SK-N-SH (cell line): Measurements from ENCODE around the gene PTMS. TPM values are rescaled to one million over a fixed set of nuclear protein-coding genes. Genes with fewer than 3 reads are reported as not detected.

ENCODE experiments used
- CTCF ChIA-PET: fragments of 300-600, 350-600 bp; formaldehyde crosslinking; extraction: SDS; loops from one replicate; lab custom pipeline; 2021; lab: Yijun Ruan, JAX
- POLR2A ChIA-PET: fragments of 350-600 bp; sonication (Branson Sonifier 250); formaldehyde crosslinking; extraction: SDS; loops from one replicate; lab custom pipeline; 2020; ENCODE audit warnings: antibody characterized with exemption, inconsistent platforms; lab: Yijun Ruan, JAX
- DNase-seq: peaks from one replicate; pipeline ENCODE4 v3.0.0; 2012
- H2AFZ ChIP-seq: fragments of 200-600 bp; sonication (generic); 2 replicates; pipeline ENCODE4 v1.8.1; 2016; ENCODE audit warnings: antibody characterized with exemption, mild to moderate bottlenecking, low read depth
- H3F3A ChIP-seq: fragments of 200-600 bp; sonication (generic); replicated peaks from 2 replicates; pipeline ENCODE3; 2016; ENCODE audit warnings: antibody characterized with exemption, mild to moderate bottlenecking; ENCODE audit not compliant: insufficient read depth
- H3K27ac ChIP-seq, 2 experiments: fragments of 200-500 bp in 1 of 2; fragments of 200-600 bp in 1 of 2; sonication (Bioruptor generic) in 1 of 2; sonication (generic), shearing (Covaris generic) in 1 of 2; 2 replicates each; pipeline versions ENCODE4 v1.5.1 to v1.6.1; 2014 to 2016; ENCODE audit warnings: low read depth in 2 of 2, inconsistent platforms in 1 of 2, low read length in 1 of 2, mild to moderate bottlenecking in 1 of 2, mixed read lengths in 1 of 2
- H3K27me3 ChIP-seq: fragments of 200-600 bp; sonication (generic), shearing (Covaris generic); 2 replicates; pipeline ENCODE4 v1.6.1; 2016; ENCODE audit warnings: mixed run types; ENCODE audit not compliant: insufficient read depth
- H3K36me3 ChIP-seq, 2 experiments: fragments of 200-500 bp in 1 of 2; fragments of 200-600 bp in 1 of 2; sonication (Bioruptor generic) in 1 of 2; sonication (generic) in 1 of 2; replicated peaks in 1 of 2; 2 replicates each; pipeline versions ENCODE3 to v1.5.1; 2014 to 2016; ENCODE audit warnings: low read length in 1 of 2, mild to moderate bottlenecking in 1 of 2; ENCODE audit not compliant: insufficient read depth in 2 of 2, control insufficient read depth in 1 of 2
- H3K4me1 ChIP-seq, 2 experiments: fragments of 200-500 bp in 1 of 2; fragments of 200-600 bp in 1 of 2; sonication (Bioruptor generic) in 1 of 2; sonication (generic), shearing (Covaris generic) in 1 of 2; 2 replicates each; pipeline versions ENCODE4 v1.5.1 to v1.6.1; 2014 to 2016; ENCODE audit warnings: low read depth in 1 of 2, low read length in 1 of 2, mixed run types in 1 of 2; ENCODE audit not compliant: insufficient read depth in 2 of 2, control insufficient read depth in 1 of 2
- H3K4me2 ChIP-seq: fragments of 200-600 bp; sonication (generic), shearing (Covaris generic); 2 replicates; pipeline ENCODE4 v1.6.1; 2017; ENCODE audit warnings: mixed run types
- H3K4me3 ChIP-seq, 2 experiments: fragments of 200-500 bp in 1 of 2; fragments of 200-600 bp in 1 of 2; sonication (Bioruptor generic) in 1 of 2; sonication (generic), shearing (Covaris generic) in 1 of 2; 2 replicates each; pipeline versions ENCODE4 v1.5.1 to v1.8.1; 2014 to 2016; ENCODE audit warnings: low read depth in 2 of 2, inconsistent platforms in 1 of 2, low read length in 1 of 2, mild to moderate bottlenecking in 1 of 2, mixed read lengths in 1 of 2, moderate library complexity in 1 of 2
- H3K79me2 ChIP-seq: fragments of 200-600 bp; sonication (generic); 2 replicates; pipeline ENCODE4 v1.8.1; 2017; ENCODE audit warnings: mild to moderate bottlenecking; ENCODE audit not compliant: insufficient read depth
- H3K9ac ChIP-seq: fragments of 200-600 bp; sonication (generic); 2 replicates; pipeline ENCODE4 v1.6.1; 2017; ENCODE audit warnings: mixed run types
- H3K9me2 ChIP-seq: fragments of 200-600 bp; sonication (generic); 2 replicates; pipeline ENCODE4 v1.6.1; 2017; ENCODE audit warnings: mixed run types
- H3K9me3 ChIP-seq: fragments of 200-600 bp; sonication (generic); 2 replicates; pipeline ENCODE4 v1.6.1; 2017; ENCODE audit warnings: mixed run types, mild to moderate bottlenecking, moderate library complexity
- H4K20me1 ChIP-seq: fragments of 200-600 bp; sonication (generic); 2 replicates; pipeline ENCODE4 v1.6.1; 2017; ENCODE audit warnings: mild to moderate bottlenecking, mixed run types; ENCODE audit not compliant: insufficient read depth
- EP300 ChIP-seq, 2 experiments: IDR thresholded peaks; 2 replicates each; pipeline versions ENCODE4 v1.4.0 to v1.6.1; 2012; ENCODE audit warnings: borderline replicate concordance in 1 of 2, low read depth in 1 of 2, low read length in 1 of 2
- FOSL2 ChIP-seq: IDR thresholded peaks from 2 replicates; pipeline ENCODE4 v1.4.0; 2012; ENCODE audit warnings: low read depth, mild to moderate bottlenecking, moderate library complexity, borderline replicate concordance
- FOXJ3 ChIP-seq: sonication (generic); formaldehyde crosslinking; IDR thresholded peaks from 2 replicates; pipeline ENCODE4 v1.5.1; 2020; ENCODE audit warnings: mild to moderate bottlenecking, missing genetic modification reagents
- FOXM1 ChIP-seq: IDR thresholded peaks from 2 replicates; pipeline ENCODE4 v1.4.0; 2012; ENCODE audit warnings: low read depth, mild to moderate bottlenecking
- GATA2 ChIP-seq: sonication (generic); formaldehyde crosslinking; IDR thresholded peaks from 2 replicates; pipeline ENCODE4 v1.5.0; 2020; ENCODE audit warnings: mild to moderate bottlenecking, missing genetic modification reagents
- JUND ChIP-seq: IDR thresholded peaks from 2 replicates; pipeline ENCODE4 v1.4.0; 2012
- MEF2A ChIP-seq: IDR thresholded peaks from 2 replicates; pipeline ENCODE4 v1.4.0; 2012; ENCODE audit warnings: low read depth, borderline replicate concordance
- NFIC ChIP-seq: IDR thresholded peaks from 2 replicates; pipeline ENCODE4 v1.4.0; 2012; ENCODE audit warnings: borderline replicate concordance
- NRF1 ChIP-seq: IDR thresholded peaks from 2 replicates; pipeline ENCODE4 v1.6.1; 2012; ENCODE audit warnings: low read depth, mild to moderate bottlenecking, low read length
- RCOR1 ChIP-seq: fragments of 150-350 bp; IDR thresholded peaks from 2 replicates; pipeline ENCODE4 v1.6.1; 2017; ENCODE audit warnings: antibody characterized with exemption, low read length
- SIN3A ChIP-seq: IDR thresholded peaks from 2 replicates; pipeline ENCODE4 v1.6.1; 2012; ENCODE audit warnings: low read depth, mild to moderate bottlenecking, low read length, moderate library complexity, borderline replicate concordance
- SMC3 ChIP-seq: IDR thresholded peaks from 2 replicates; pipeline ENCODE4 v1.6.1; 2012; ENCODE audit warnings: low read depth, low read length, improper control_type of control experiment
- TAF1 ChIP-seq: IDR thresholded peaks from 2 replicates; pipeline ENCODE4 v1.6.1; 2012; ENCODE audit warnings: low read depth, mild to moderate bottlenecking, low read length, moderate library complexity, borderline replicate concordance
- TCF12 ChIP-seq: IDR thresholded peaks from 2 replicates; pipeline ENCODE4 v1.4.0; 2012
- WGBS: methylation state at CpG from one replicate; pipeline ENCODE4 v1.1.6; 2017; ENCODE audit warnings: low lambda C conversion rate; 5-methylcytosine and 5-hydroxymethylcytosine counted together
- polyA plus RNA-seq, 3 experiments: library from polyadenylated mRNA; depleted of rRNA; stranded (reverse); fragments of >200 nt; gene quantifications; 2 replicates each; pipeline ENCODE4 v1.2.3, GENCODE V29; 2012
- TF ChIP-seq, protein P1 (sequence below): IDR thresholded peaks from 2 replicates; pipeline ENCODE4 v1.4.0; 2012; ENCODE audit warnings: low read depth, borderline replicate concordance
- TF ChIP-seq, protein P2 (sequence below): fragments of 150-350 bp; IDR thresholded peaks from 2 replicates; pipeline ENCODE4 v1.6.1; 2016; ENCODE audit warnings: mild to moderate bottlenecking, low read depth, low read length
- TF ChIP-seq, protein P3 (sequence below): IDR thresholded peaks from 2 replicates; pipeline ENCODE4 v1.6.1; 2012; ENCODE audit warnings: mild to moderate bottlenecking, low read depth, low read length, moderate library complexity

The PTMS gene
- polyA plus RNA-seq, 1 of the 3 experiments (the other 2 are of a cell fraction), result 661 TPM

DNA sequence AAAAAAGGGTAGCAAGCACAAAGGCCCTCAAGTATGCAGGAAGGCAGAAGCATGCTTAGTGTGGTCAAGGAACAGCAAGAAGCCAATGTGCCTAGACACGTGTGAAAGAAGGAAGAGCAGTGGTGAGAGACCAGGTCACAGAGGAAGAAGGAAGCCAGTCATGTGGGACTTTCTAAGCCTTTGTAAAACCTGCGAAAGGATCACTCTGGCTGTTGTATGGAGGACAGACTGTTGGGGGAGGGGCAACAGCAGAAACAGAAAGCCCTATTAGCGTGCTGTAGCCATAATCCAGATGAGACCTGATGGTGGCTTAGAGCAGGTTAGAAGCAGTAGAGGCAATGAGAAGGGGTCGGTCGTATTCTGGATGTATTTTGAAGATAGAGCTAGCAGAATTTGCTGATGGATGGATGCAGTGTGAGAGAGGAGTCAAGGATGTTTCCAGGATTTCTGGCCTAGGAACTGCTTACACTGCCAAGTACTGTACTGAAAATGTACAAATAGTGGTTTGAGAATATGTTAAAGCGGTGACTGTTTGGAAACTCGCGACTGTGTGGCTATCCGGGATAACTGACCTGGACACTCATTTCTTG, 7.6 kb upstream of the PTMS start:
- TF ChIP-seq FOXM1 (no peak), GATA2 (no peak), SMC3 (no peak), EP300 (IDR thresholded peaks at IDR 0.05; ENCODE audit: borderline replicate concordance in 1 of 2, low read depth in 1 of 2, low read length in 1 of 2) (no peak), TAF1 (no peak), MEF2A (no peak), NRF1 (no peak), JUND (no peak), TCF12 (no peak), RCOR1 (no peak), SIN3A (no peak), FOXJ3 (CRISPR knock-in tag) (no peak), NFIC (no peak), FOSL2 (no peak)
- TF ChIP-seq, protein P1, sequence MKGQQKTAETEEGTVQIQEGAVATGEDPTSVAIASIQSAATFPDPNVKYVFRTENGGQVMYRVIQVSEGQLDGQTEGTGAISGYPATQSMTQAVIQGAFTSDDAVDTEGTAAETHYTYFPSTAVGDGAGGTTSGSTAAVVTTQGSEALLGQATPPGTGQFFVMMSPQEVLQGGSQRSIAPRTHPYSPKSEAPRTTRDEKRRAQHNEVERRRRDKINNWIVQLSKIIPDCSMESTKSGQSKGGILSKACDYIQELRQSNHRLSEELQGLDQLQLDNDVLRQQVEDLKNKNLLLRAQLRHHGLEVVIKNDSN, result no peak
- TF ChIP-seq, protein P2, sequence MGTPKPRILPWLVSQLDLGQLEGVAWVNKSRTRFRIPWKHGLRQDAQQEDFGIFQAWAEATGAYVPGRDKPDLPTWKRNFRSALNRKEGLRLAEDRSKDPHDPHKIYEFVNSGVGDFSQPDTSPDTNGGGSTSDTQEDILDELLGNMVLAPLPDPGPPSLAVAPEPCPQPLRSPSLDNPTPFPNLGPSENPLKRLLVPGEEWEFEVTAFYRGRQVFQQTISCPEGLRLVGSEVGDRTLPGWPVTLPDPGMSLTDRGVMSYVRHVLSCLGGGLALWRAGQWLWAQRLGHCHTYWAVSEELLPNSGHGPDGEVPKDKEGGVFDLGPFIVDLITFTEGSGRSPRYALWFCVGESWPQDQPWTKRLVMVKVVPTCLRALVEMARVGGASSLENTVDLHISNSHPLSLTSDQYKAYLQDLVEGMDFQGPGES, result no peak
- TF ChIP-seq, protein P3, sequence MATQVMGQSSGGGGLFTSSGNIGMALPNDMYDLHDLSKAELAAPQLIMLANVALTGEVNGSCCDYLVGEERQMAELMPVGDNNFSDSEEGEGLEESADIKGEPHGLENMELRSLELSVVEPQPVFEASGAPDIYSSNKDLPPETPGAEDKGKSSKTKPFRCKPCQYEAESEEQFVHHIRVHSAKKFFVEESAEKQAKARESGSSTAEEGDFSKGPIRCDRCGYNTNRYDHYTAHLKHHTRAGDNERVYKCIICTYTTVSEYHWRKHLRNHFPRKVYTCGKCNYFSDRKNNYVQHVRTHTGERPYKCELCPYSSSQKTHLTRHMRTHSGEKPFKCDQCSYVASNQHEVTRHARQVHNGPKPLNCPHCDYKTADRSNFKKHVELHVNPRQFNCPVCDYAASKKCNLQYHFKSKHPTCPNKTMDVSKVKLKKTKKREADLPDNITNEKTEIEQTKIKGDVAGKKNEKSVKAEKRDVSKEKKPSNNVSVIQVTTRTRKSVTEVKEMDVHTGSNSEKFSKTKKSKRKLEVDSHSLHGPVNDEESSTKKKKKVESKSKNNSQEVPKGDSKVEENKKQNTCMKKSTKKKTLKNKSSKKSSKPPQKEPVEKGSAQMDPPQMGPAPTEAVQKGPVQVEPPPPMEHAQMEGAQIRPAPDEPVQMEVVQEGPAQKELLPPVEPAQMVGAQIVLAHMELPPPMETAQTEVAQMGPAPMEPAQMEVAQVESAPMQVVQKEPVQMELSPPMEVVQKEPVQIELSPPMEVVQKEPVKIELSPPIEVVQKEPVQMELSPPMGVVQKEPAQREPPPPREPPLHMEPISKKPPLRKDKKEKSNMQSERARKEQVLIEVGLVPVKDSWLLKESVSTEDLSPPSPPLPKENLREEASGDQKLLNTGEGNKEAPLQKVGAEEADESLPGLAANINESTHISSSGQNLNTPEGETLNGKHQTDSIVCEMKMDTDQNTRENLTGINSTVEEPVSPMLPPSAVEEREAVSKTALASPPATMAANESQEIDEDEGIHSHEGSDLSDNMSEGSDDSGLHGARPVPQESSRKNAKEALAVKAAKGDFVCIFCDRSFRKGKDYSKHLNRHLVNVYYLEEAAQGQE, result no peak
- TF ChIP-seq, all 33 proteins: peak for 0
- Histone ChIP-seq H3K36me3 (no peaks in the 10 kb centered on the region), H3K4me3 (no peak overlapping the region), H3K27me3 (no peaks in the 10 kb centered on the region), H3K4me2 (no peak overlapping the region), H2AFZ (no peak overlapping the region), H3K27ac (no peak overlapping the region), H3K4me1 (peaks cover 9 to 11% of the 10 kb centered on the region in 2 experiments), H3K9me2 (no peaks in the 10 kb centered on the region), H3F3A (peaks cover 4% of the 10 kb centered on the region), H3K9me3 (no peaks in the 10 kb centered on the region), H4K20me1 (no peaks in the 10 kb centered on the region), H3K79me2 (no peaks in the 10 kb centered on the region), H3K9ac (no peak overlapping the region)
- ChIA-PET POLR2A (no interaction called here), CTCF (interaction anchor here (0.9 to 12.7 kb wide), 4 partner anchors 14 to 67 kb away, joined by 3 to 343 read pairs (median 130); partner anchors contain the start of genes GPR162, LAG3, P3H3 and PTMS)
- DNase-seq, result no peak
- 92% methylated on average over 9 of the region's 9 CpGs for WGBS
